GM19193 (cell line): ENCODE data around the gene CD300LG.

Experiments
- POLR2A ChIP-seq: IDR thresholded peaks from 4 replicates; pipeline ENCODE4 v1.6.1; 2011; ENCODE audit not compliant: insufficient read depth, insufficient read length; ENCODE audit errors: extremely low read depth

CD300LG gene

GRCh38 chr17:43846963-43847371 lies at the start of gene CD300LG:
TSS of gene CD300LG (plus strand) at chr17:43847176. CDS start at chr17:43847217, 41 bp downstream.
- no peak for TF ChIP-seq POLR2A

DNA sequence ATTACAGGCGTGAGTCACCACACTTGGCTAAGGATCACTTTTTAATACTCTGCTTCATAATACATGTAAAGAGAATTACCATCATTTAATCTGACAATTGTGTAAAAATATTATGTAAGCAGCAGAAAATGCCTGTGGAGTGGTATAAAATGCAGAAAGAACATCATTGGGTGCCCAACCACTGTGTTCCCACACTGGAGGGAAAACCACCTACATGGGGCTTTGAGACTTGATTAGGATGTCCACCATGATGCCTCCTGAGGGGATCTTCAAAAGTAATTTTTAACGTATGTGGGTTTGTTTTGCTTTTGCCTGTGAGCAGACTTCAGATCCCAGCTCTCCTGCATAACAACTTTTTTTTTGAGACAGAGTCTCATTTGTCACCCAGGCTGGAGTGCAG lies 47.9 kb upstream of the CD300LG start:
- TF ChIP-seq POLR2A, result no peak

DNA sequence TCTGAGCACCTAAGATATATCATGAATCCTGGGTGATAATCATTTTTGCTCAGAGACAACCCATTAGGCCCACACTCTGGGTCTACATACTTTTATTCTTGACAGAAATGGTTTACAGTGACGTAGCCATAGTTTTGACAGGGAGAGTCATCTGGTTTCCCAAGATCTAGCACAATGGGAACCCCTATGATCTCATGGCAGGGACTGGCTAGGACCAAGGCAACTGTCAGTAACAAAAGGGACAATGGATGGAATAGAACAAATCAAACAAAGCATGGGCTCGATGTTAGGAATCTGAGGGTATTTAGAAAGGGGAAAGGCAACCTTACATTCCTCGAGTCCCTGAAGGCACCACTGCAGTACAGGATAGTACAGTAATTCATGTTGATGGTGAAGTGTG lies 46.2 kb upstream of the CD300LG start:
- no peak for TF ChIP-seq POLR2A

DNA sequence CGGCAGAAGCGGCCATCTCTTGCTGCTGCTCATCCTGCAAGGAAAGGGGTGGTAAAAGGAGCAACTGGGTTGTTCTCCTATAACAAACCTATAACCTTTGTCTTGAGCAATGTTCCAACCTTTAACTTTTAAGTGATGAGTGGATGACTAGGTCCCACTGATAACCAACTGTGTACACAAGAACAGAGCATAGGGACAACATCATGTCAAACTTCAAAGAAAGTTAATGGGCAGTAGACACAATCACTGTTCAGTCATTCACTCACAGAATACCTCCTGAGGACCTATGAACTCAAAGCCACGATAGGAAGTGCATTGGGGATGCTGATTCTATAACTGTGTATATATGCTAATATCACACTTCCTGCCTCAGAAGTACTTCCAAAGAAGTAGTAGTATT lies 45.1 kb upstream of the CD300LG start:
- no peak for TF ChIP-seq POLR2A

GRCh38 chr17:43803758-43804157 lies 43.2 kb upstream of the CD300LG start:
- TF ChIP-seq POLR2A, result no peak

DNA sequence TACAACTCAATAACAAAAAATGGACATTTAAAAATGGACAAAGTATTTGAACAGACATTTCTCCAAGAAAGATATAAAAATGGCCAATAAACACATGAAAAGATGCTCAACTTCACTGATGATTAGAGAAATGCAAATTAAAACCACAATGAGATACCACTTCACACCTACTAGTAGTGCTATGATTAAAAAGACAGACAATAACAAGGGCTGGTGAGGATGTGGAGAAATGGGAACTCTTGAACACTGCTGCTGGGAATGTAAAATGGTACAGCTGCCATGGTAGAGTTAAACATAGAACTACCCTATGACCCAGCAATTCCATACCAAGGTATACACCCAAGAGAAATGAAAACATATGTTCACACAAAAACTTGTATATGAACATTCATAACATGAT lies 41.9 kb upstream of the CD300LG start:
- no peak for TF ChIP-seq POLR2A

- no peak for TF ChIP-seq POLR2A
These were observed 38.9 kb upstream of the CD300LG start for GRCh38 chr17:43808076-43808475.

DNA sequence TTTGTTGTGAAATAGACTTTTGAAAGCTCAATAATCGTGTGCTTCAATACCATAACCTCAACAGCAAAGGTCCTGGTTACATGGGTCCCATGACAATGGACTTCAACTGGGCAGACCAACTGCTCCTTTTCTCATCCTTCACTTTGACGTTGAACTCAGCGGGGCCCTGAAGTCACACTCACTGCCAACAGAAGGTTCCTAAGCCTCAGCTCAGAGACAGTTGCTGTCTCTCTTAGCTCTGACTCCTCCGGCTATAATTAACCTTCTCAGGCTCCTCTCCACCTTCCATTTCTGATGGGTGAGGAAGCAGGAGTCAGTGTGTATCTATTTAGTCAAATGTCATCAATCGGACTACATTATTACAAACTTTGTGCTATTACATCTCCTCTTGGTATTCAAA lies 37.9 kb upstream of the CD300LG start:
- TF ChIP-seq POLR2A, result no peak

- TF ChIP-seq POLR2A, result no peak
These were observed 36.7 kb upstream of the CD300LG start for GRCh38 chr17:43810226-43810715.

- no peak for TF ChIP-seq POLR2A
These were observed 36.2 kb upstream of the CD300LG start for GRCh38 chr17:43810823-43811222.

- TF ChIP-seq POLR2A, result no peak
These were observed 34.3 kb upstream of the CD300LG start for GRCh38 chr17:43812396-43813265.

DNA sequence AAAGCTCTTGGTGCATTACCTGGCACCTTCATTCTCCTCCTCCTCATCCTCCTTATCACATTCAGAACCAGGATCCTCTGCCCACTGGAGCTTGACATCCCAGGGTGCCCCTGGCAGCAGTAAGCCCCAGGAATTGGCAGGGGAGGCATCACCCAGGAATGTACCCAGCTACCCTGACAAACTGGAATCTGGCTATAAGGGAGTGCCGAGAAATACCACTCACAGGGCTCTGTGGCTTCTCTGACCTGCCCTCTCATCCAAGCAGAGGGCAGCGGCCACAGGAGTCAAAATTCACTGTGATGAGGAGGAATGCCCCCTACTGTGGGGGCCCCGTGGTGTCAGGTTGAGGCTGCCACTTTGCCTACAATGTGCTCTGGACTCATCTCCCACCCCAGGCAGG lies 33.6 kb upstream of the CD300LG start:
- no peak for TF ChIP-seq POLR2A

- no peak for TF ChIP-seq POLR2A
These were observed 33.0 kb upstream of the CD300LG start for GRCh38 chr17:43814026-43814425.

DNA sequence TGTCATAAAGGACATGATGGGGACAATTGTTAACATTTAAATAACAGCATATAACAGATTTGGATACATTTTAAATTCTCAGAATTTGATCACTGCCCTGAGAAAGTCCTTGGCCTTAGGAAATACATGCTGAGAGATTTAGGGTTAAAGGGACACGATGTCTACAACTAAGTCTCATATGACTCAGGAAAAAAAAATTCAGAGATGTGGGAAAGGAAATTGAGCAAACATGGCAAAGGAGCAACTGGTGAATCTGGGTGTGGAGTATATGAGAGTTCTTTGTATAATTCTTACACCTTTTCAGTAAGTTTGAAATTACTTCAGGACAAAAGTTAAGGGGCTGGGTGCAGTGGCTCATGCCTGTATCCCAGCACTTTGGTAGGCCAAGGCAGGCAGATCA lies 32.3 kb upstream of the CD300LG start:
- no peak for TF ChIP-seq POLR2A

- TF ChIP-seq POLR2A, result no peak
These were observed 30.3 kb upstream of the CD300LG start for GRCh38 chr17:43816336-43817320.
